GM12878 (cell line): Measurements from ENCODE around the gene TCEANC. TPM values are rescaled to one million over a fixed set of nuclear protein-coding genes. Genes with fewer than 3 reads are reported as not detected.

Experiments used
- CREB1 ChIP-seq: IDR thresholded peaks from 2 replicates; pipeline ENCODE4 v1.6.1; 2012; ENCODE audit warnings: low read depth, mild to moderate bottlenecking, inconsistent platforms
- EED ChIP-seq: sonication (generic); IDR thresholded peaks from 2 replicates; pipeline ENCODE4 v1.6.1; 2016; ENCODE audit warnings: antibody characterized with exemption, low read depth
- EGR1 ChIP-seq, 2 experiments: IDR thresholded peaks; 1 replicate in 1 of 2; 2 replicates in 1 of 2; pipeline ENCODE4 v1.6.1; 2011 to 2012; ENCODE audit warnings: low read depth in 2 of 2, low read length in 2 of 2, borderline replicate concordance in 1 of 2, mild to moderate bottlenecking in 1 of 2, moderate library complexity in 1 of 2
- EZH2 ChIP-seq: IDR thresholded peaks from 2 replicates; pipeline ENCODE4 v1.6.1; 2012; ENCODE audit warnings: low read depth, mild to moderate bottlenecking, control low read depth, inconsistent platforms, low read length, borderline replicate concordance; ENCODE audit not compliant: control insufficient read depth
- HDAC6 ChIP-seq: fragments of 200-600 bp; sonication (generic); IDR thresholded peaks from one replicate; pipeline ENCODE4 v1.8.0; 2017; ENCODE audit warnings: antibody characterized with exemption; ENCODE audit not compliant: unreplicated experiment
- MTA2 ChIP-seq: fragments of 450-650 bp; IDR thresholded peaks from 2 replicates; pipeline ENCODE4 v1.6.1; 2016; ENCODE audit warnings: low read depth, mild to moderate bottlenecking, moderate library complexity
- MYC ChIP-seq: IDR thresholded peaks from 2 replicates; pipeline ENCODE4 v1.6.1; 2011; ENCODE audit warnings: mild to moderate bottlenecking, low read length, moderate library complexity, inconsistent platforms; ENCODE audit not compliant: insufficient read depth, insufficient replicate concordance, insufficient read length, severe bottlenecking
- NBN ChIP-seq: fragments of 450-650 bp; IDR thresholded peaks from 2 replicates; pipeline ENCODE4 v1.6.1; 2016
- NFIC ChIP-seq: IDR thresholded peaks from 2 replicates; pipeline ENCODE4 v1.6.1; 2012; ENCODE audit warnings: low read depth, mild to moderate bottlenecking, inconsistent platforms, low read length, moderate library complexity
- NFYB ChIP-seq: IDR thresholded peaks from 2 replicates; pipeline ENCODE4 v1.6.1; 2011; ENCODE audit warnings: low read depth, mild to moderate bottlenecking, low read length, improper control_type of control experiment, moderate library complexity; ENCODE audit not compliant: insufficient read depth
- NR2C1 ChIP-seq: fragments of 450-650 bp; IDR thresholded peaks from 2 replicates; pipeline ENCODE4 v1.6.1; 2017; ENCODE audit warnings: antibody characterized with exemption, mild to moderate bottlenecking, moderate library complexity
- POU2F2 ChIP-seq: IDR thresholded peaks from 3 replicates; pipeline ENCODE4 v1.6.1; 2011; ENCODE audit warnings: low read depth, mild to moderate bottlenecking, low read length, borderline replicate concordance
- RAD51 ChIP-seq: fragments of 450-650 bp; IDR thresholded peaks from 2 replicates; pipeline ENCODE4 v1.6.1; 2016; ENCODE audit warnings: moderate library complexity, mild to moderate bottlenecking, inconsistent platforms
- RB1 ChIP-seq: fragments of 450-650 bp; formaldehyde crosslinking; IDR thresholded peaks from 2 replicates; pipeline ENCODE4 v1.6.1; 2017; ENCODE audit warnings: mild to moderate bottlenecking, borderline replicate concordance
- SMAD5 ChIP-seq: IDR thresholded peaks from 2 replicates; pipeline ENCODE4 v1.6.1; 2016; ENCODE audit warnings: antibody characterized with exemption, low read depth
- SMC3 ChIP-seq: IDR thresholded peaks from 2 replicates; pipeline ENCODE4 v1.6.1; 2011; ENCODE audit warnings: low read length, improper control_type of control experiment, borderline replicate concordance
- ZNF24 ChIP-seq: fragments of 450-650 bp; IDR thresholded peaks from 2 replicates; pipeline ENCODE4 v1.6.1; 2017; ENCODE audit warnings: antibody characterized with exemption, mild to moderate bottlenecking
- ZSCAN29 ChIP-seq: fragments of 450-650 bp; IDR thresholded peaks from 2 replicates; pipeline ENCODE4 v1.6.1; 2017; ENCODE audit warnings: mild to moderate bottlenecking, moderate library complexity
- polyA plus RNA-seq, 11 experiments: library from polyadenylated mRNA; depleted of rRNA in 4 of 11; unstranded in 6 of 11; stranded (reverse) in 5 of 11; fragments of >200 nt; fragmentation: Nextera tagmentation in 4 of 11; fragmentation: Illumina TruSeq in 1 of 11; extraction: Ambion mirVana in 4 of 11; extraction: Trizol in 1 of 11; gene quantifications; 1 replicate in 1 of 11; 2 replicates in 10 of 11; pipeline versions ENCODE4 v1.2.1 to v1.2.3, GENCODE V29; 2011 to 2016; ENCODE audit warnings: inconsistent platforms in 2 of 11, missing spikeins in 2 of 11, low read depth in 1 of 11
- total RNA-seq, 4 experiments: library from RNA; depleted of rRNA in 3 of 4; stranded (reverse); fragments of >200 nt in 3 of 4; fragmentation: Illumina TruSeq in 1 of 4; extraction: Trizol in 1 of 4; gene quantifications; 2 replicates each; pipeline versions ENCODE4 v1.2.1 to v1.2.3, GENCODE V29; 2013 to 2021
- TF ChIP-seq, protein P1 (sequence below): fragments of 450-650 bp; IDR thresholded peaks from 2 replicates; pipeline ENCODE4 v1.6.1; 2017; ENCODE audit warnings: mild to moderate bottlenecking
- TF ChIP-seq, protein P2 (sequence below): IDR thresholded peaks from 2 replicates; pipeline ENCODE4 v1.6.1; 2012; ENCODE audit warnings: improper control_type of control experiment, low read depth, low read length; ENCODE audit not compliant: insufficient replicate concordance
- TF ChIP-seq, protein P3 (sequence below): IDR thresholded peaks from 2 replicates; pipeline ENCODE4 v1.6.1; 2011; ENCODE audit warnings: low read depth, low read length, improper control_type of control experiment, borderline replicate concordance
- TF ChIP-seq, protein P4 (sequence below): fragments of 450-650 bp; IDR thresholded peaks from 2 replicates; pipeline ENCODE4 v1.6.1; 2017; ENCODE audit warnings: mild to moderate bottlenecking, low read depth, inconsistent platforms; ENCODE audit not compliant: poor library complexity, severe bottlenecking

Gene TCEANC
- total and polyA plus RNA-seq, 10 of the 15 experiments (the other 5 are each of a cell fraction or from before 2014, with no cell fraction given), result 1.1 to 4.9 (median 2.9) TPM

DNA sequence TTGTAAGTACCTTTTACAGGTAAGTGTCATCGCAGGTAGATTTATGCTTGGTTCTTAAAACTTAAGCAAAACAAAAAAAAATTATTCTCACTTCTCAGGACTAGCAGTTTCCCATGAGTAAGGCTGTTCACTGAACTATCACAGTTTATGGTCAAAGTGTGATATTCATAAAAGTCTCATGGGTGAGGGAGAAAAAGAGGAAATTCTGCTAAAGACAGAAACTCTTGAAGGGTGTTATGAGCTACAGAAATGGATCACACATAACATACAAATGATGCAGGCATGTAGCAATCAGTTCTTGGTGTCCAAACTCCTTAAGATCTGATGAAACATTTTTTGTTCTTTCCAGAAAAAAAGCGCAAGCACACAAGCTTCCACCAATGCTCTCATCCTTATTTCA is 44.5 kb downstream of the TCEANC start (continued):
- TF ChIP-seq, protein P1, sequence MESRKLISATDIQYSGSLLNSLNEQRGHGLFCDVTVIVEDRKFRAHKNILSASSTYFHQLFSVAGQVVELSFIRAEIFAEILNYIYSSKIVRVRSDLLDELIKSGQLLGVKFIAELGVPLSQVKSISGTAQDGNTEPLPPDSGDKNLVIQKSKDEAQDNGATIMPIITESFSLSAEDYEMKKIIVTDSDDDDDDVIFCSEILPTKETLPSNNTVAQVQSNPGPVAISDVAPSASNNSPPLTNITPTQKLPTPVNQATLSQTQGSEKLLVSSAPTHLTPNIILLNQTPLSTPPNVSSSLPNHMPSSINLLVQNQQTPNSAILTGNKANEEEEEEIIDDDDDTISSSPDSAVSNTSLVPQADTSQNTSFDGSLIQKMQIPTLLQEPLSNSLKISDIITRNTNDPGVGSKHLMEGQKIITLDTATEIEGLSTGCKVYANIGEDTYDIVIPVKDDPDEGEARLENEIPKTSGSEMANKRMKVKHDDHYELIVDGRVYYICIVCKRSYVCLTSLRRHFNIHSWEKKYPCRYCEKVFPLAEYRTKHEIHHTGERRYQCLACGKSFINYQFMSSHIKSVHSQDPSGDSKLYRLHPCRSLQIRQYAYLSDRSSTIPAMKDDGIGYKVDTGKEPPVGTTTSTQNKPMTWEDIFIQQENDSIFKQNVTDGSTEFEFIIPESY, result no peak
- TF ChIP-seq EZH2, result no peak
- no peak for TF ChIP-seq ZNF24
- TF ChIP-seq NFIC, result no peak
- 0 out of 2 replicates have a peak, but pooled peaks have one; percentile 21 for TF ChIP-seq RAD51
- TF ChIP-seq, protein P2, sequence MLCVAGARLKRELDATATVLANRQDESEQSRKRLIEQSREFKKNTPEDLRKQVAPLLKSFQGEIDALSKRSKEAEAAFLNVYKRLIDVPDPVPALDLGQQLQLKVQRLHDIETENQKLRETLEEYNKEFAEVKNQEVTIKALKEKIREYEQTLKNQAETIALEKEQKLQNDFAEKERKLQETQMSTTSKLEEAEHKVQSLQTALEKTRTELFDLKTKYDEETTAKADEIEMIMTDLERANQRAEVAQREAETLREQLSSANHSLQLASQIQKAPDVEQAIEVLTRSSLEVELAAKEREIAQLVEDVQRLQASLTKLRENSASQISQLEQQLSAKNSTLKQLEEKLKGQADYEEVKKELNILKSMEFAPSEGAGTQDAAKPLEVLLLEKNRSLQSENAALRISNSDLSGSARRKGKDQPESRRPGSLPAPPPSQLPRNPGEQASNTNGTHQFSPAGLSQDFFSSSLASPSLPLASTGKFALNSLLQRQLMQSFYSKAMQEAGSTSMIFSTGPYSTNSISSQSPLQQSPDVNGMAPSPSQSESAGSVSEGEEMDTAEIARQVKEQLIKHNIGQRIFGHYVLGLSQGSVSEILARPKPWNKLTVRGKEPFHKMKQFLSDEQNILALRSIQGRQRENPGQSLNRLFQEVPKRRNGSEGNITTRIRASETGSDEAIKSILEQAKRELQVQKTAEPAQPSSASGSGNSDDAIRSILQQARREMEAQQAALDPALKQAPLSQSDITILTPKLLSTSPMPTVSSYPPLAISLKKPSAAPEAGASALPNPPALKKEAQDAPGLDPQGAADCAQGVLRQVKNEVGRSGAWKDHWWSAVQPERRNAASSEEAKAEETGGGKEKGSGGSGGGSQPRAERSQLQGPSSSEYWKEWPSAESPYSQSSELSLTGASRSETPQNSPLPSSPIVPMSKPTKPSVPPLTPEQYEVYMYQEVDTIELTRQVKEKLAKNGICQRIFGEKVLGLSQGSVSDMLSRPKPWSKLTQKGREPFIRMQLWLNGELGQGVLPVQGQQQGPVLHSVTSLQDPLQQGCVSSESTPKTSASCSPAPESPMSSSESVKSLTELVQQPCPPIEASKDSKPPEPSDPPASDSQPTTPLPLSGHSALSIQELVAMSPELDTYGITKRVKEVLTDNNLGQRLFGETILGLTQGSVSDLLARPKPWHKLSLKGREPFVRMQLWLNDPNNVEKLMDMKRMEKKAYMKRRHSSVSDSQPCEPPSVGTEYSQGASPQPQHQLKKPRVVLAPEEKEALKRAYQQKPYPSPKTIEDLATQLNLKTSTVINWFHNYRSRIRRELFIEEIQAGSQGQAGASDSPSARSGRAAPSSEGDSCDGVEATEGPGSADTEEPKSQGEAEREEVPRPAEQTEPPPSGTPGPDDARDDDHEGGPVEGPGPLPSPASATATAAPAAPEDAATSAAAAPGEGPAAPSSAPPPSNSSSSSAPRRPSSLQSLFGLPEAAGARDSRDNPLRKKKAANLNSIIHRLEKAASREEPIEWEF, result peak; percentile 50
- no peak for TF ChIP-seq SMC3
- TF ChIP-seq, protein P3, sequence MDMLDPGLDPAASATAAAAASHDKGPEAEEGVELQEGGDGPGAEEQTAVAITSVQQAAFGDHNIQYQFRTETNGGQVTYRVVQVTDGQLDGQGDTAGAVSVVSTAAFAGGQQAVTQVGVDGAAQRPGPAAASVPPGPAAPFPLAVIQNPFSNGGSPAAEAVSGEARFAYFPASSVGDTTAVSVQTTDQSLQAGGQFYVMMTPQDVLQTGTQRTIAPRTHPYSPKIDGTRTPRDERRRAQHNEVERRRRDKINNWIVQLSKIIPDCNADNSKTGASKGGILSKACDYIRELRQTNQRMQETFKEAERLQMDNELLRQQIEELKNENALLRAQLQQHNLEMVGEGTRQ, result no peak
- no peak for TF ChIP-seq EGR1 (IDR thresholded peaks at IDR 0.05; ENCODE audit: borderline replicate concordance in 1 of 2, low read depth in 2 of 2, low read length in 2 of 2)
- no peak for TF ChIP-seq ZSCAN29
- TF ChIP-seq, protein P4, sequence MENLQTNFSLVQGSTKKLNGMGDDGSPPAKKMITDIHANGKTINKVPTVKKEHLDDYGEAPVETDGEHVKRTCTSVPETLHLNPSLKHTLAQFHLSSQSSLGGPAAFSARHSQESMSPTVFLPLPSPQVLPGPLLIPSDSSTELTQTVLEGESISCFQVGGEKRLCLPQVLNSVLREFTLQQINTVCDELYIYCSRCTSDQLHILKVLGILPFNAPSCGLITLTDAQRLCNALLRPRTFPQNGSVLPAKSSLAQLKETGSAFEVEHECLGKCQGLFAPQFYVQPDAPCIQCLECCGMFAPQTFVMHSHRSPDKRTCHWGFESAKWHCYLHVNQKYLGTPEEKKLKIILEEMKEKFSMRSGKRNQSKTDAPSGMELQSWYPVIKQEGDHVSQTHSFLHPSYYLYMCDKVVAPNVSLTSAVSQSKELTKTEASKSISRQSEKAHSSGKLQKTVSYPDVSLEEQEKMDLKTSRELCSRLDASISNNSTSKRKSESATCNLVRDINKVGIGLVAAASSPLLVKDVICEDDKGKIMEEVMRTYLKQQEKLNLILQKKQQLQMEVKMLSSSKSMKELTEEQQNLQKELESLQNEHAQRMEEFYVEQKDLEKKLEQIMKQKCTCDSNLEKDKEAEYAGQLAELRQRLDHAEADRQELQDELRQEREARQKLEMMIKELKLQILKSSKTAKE, result peak; percentile 26
- 0 out of 2 replicates have a peak, but pooled peaks have one; percentile 10 for TF ChIP-seq CREB1
- TF ChIP-seq NBN, result no peak; the same call in 1 of the 2 replicates
- TF ChIP-seq MTA2, result peak; percentile 48; the same call in 1 of the 2 replicates
- TF ChIP-seq EED, result no peak
- TF ChIP-seq HDAC6, result no peak
- no peak for TF ChIP-seq NR2C1
- TF ChIP-seq POU2F2, result no peak
- no peak for TF ChIP-seq SMAD5
- no peak; the same call in 1 of the 2 replicates for TF ChIP-seq RB1
- no peak for TF ChIP-seq MYC
- no peak for TF ChIP-seq NFYB
